K562 (cell line): ENCODE measurements around the gene MPZL1. TPM values are rescaled to one million over a fixed set of nuclear protein-coding genes. Genes with fewer than 3 reads are reported as not detected.

Experiments
- ARID3B ChIP-seq: fragments of 250-450 bp; sonication (Bioruptor Pico); IDR thresholded peaks from 2 replicates; pipeline ENCODE4 v1.4.0; 2020; ENCODE audit warnings: borderline replicate concordance
- BACH1 ChIP-seq: fragments of 200-800 bp; sonication (Bioruptor generic); IDR thresholded peaks from 2 replicates; pipeline ENCODE4 v1.6.1; 2016; ENCODE audit warnings: missing genetic modification characterization, missing compliant biosample characterization
- CEBPG ChIP-seq, 3 experiments: fragments of 200-800 bp in 1 of 3; sonication (Bioruptor generic) in 1 of 3; sonication (generic) in 1 of 3; formaldehyde crosslinking in 1 of 3; IDR thresholded peaks in 2 of 3; conservative IDR thresholded peaks in 1 of 3; 2 replicates each; pipeline versions ENCODE4 v1.6.1 to v1.8.0; 2016 to 2022; ENCODE audit warnings: missing compliant biosample characterization in 2 of 3, missing genetic modification characterization in 2 of 3, mild to moderate bottlenecking in 1 of 3, missing genetic modification reagents in 1 of 3
- CXXC5 ChIP-seq: fragments of 250-450 bp; sonication (Bioruptor Pico); IDR thresholded peaks from 2 replicates; pipeline ENCODE4 v1.8.0; 2022; ENCODE audit warnings: inconsistent platforms, mild to moderate bottlenecking, moderate library complexity
- DMBX1 ChIP-seq: fragments of 250-450 bp; sonication (Bioruptor Pico); IDR thresholded peaks from 2 replicates; pipeline ENCODE4 v1.8.0; 2022; ENCODE audit warnings: inconsistent platforms, mild to moderate bottlenecking, moderate library complexity, borderline replicate concordance
- E2F5 ChIP-seq: sonication (generic); formaldehyde crosslinking; IDR thresholded peaks from 2 replicates; pipeline ENCODE4 v1.8.0; 2022; ENCODE audit warnings: mild to moderate bottlenecking, missing genetic modification reagents
- GTF2E2 ChIP-seq: fragments of 200-800 bp; sonication (Bioruptor generic); IDR thresholded peaks from 2 replicates; pipeline ENCODE4 v1.6.1; 2016; ENCODE audit warnings: missing genetic modification characterization, missing compliant biosample characterization
- HDAC8 ChIP-seq: fragments of 450-650 bp; IDR thresholded peaks from 2 replicates; pipeline ENCODE4 v1.6.1; 2016; ENCODE audit warnings: mild to moderate bottlenecking, missing genetic modification characterization, moderate library complexity, missing compliant biosample characterization
- ILF3 ChIP-seq: fragments of 450-650 bp; IDR thresholded peaks from 2 replicates; pipeline ENCODE4 v1.6.1; 2018; ENCODE audit warnings: antibody characterized with exemption, mild to moderate bottlenecking, moderate library complexity, borderline replicate concordance
- NFYB ChIP-seq: IDR thresholded peaks from 2 replicates; pipeline ENCODE4 v1.6.1; 2011; ENCODE audit warnings: mild to moderate bottlenecking, moderate library complexity; ENCODE audit not compliant: insufficient read length; ENCODE audit errors: extremely low read depth
- SMAD4 ChIP-seq: fragments of 250-450 bp; sonication (Bioruptor Pico); conservative IDR thresholded peaks from 2 replicates; pipeline ENCODE4 v1.8.0; 2021; ENCODE audit warnings: inconsistent platforms, mild to moderate bottlenecking, moderate library complexity
- SMARCE1 ChIP-seq: fragments of 450-650 bp; IDR thresholded peaks from 2 replicates; pipeline ENCODE4 v1.7.1; 2016; ENCODE audit warnings: mild to moderate bottlenecking
- TCF3 ChIP-seq: sonication (generic); formaldehyde crosslinking; IDR thresholded peaks from 2 replicates; pipeline ENCODE4 v1.4.0; 2020; ENCODE audit warnings: mild to moderate bottlenecking, missing genetic modification reagents
- ZBTB1 ChIP-seq: sonication (generic); formaldehyde crosslinking; IDR thresholded peaks from 2 replicates; pipeline ENCODE4 v1.8.1; 2023; ENCODE audit warnings: missing genetic modification reagents, low read depth, mild to moderate bottlenecking, borderline replicate concordance
- ZNF175 ChIP-seq: fragments of 200-800 bp; sonication (Bioruptor generic); IDR thresholded peaks from 2 replicates; pipeline ENCODE4 v1.6.1; 2016; ENCODE audit warnings: low read depth, mild to moderate bottlenecking, missing genetic modification characterization, missing compliant biosample characterization
- polyA plus RNA-seq, 8 experiments: library from polyadenylated mRNA; depleted of rRNA in 4 of 8; stranded (reverse) in 5 of 8; unstranded in 3 of 8; fragments of >200 nt; fragmentation: Nextera tagmentation in 2 of 8; fragmentation: Illumina TruSeq in 1 of 8; extraction: Ambion mirVana in 2 of 8; extraction: Trizol in 1 of 8; gene quantifications; 2 replicates each; pipeline versions ENCODE4 v1.2.1 to v1.2.3, GENCODE V29; 2011 to 2014; ENCODE audit warnings: inconsistent platforms in 1 of 8, missing spikeins in 1 of 8
- total RNA-seq, 7 experiments: library from RNA; depleted of rRNA in 6 of 7; stranded (reverse); fragments of >200 nt in 6 of 7; fragmentation: Illumina TruSeq in 2 of 7; extraction: Trizol in 2 of 7; gene quantifications; 2 replicates each; pipeline versions ENCODE4 v1.2.1 to v1.2.3, GENCODE V29; 2011 to 2021; ENCODE audit warnings: low replicate concordance in 1 of 7
- TF ChIP-seq, protein P1 (sequence below): fragments of 200-800 bp; sonication (Bioruptor generic); IDR thresholded peaks from 2 replicates; pipeline ENCODE4 v1.6.1; 2017; ENCODE audit warnings: missing genetic modification characterization, missing compliant biosample characterization
- TF ChIP-seq, protein P2 (sequence below): fragments of 450-650 bp; conservative IDR thresholded peaks from 2 replicates; pipeline ENCODE4 v1.6.1; 2016; ENCODE audit warnings: missing genetic modification characterization, low read depth, mild to moderate bottlenecking, control low read depth, missing compliant biosample characterization
- TF ChIP-seq, protein P3 (sequence below): IDR thresholded peaks from 2 replicates; pipeline ENCODE4 v1.6.1; 2012; ENCODE audit warnings: low read depth, low read length, improper control_type of control experiment, borderline replicate concordance

MPZL1 gene
- total and polyA plus RNA-seq, 9 of the 15 experiments (the other 6 are each of a cell fraction or from before 2014, with no cell fraction given) = 14.5 to 153 (median 66.5) TPM

- TF ChIP-seq ILF3 (no peak), SMAD4 (CRISPR knock-in tag) (peak; percentile 80), ARID3B (CRISPR knock-in tag) (no peak), HDAC8 (tag) (peak; percentile 62; the same call in 1 of the 2 replicates), GTF2E2 (tag) (0 out of 2 replicates have a peak, but pooled peaks have one; percentile 12), ZBTB1 (CRISPR knock-in tag) (peak; percentile 45; the same call in 1 of the 2 replicates), CXXC5 (CRISPR knock-in tag) (peak; percentile 50), DMBX1 (CRISPR knock-in tag) (peak; percentile 42; the same call in 1 of the 2 replicates), ZNF175 (CRISPR knock-in tag) (peak; percentile 71; the same call in 1 of the 2 replicates), TCF3 (CRISPR knock-in tag) (peak; percentile 40; the same call in 1 of the 2 replicates), SMARCE1 (0 out of 2 replicates have a peak, but pooled peaks have one; percentile 18), BACH1 (tag) (no peak), E2F5 (CRISPR knock-in tag) (no peak), CEBPG (CRISPR knock-in tag; IDR thresholded peaks at IDR 0.05) (no peak), CEBPG (tag; conservative IDR thresholded peaks at IDR 0.05 in 1 of 2, IDR thresholded peaks at IDR 0.05 in 1 of 2) (0 out of 4 replicates have a peak, but pooled peaks of 1 of the 2 experiments have one; percentile 19), NFYB (no peak)
- TF ChIP-seq, protein P1, sequence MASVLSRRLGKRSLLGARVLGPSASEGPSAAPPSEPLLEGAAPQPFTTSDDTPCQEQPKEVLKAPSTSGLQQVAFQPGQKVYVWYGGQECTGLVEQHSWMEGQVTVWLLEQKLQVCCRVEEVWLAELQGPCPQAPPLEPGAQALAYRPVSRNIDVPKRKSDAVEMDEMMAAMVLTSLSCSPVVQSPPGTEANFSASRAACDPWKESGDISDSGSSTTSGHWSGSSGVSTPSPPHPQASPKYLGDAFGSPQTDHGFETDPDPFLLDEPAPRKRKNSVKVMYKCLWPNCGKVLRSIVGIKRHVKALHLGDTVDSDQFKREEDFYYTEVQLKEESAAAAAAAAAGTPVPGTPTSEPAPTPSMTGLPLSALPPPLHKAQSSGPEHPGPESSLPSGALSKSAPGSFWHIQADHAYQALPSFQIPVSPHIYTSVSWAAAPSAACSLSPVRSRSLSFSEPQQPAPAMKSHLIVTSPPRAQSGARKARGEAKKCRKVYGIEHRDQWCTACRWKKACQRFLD = peak; percentile 77
- TF ChIP-seq, protein P2, sequence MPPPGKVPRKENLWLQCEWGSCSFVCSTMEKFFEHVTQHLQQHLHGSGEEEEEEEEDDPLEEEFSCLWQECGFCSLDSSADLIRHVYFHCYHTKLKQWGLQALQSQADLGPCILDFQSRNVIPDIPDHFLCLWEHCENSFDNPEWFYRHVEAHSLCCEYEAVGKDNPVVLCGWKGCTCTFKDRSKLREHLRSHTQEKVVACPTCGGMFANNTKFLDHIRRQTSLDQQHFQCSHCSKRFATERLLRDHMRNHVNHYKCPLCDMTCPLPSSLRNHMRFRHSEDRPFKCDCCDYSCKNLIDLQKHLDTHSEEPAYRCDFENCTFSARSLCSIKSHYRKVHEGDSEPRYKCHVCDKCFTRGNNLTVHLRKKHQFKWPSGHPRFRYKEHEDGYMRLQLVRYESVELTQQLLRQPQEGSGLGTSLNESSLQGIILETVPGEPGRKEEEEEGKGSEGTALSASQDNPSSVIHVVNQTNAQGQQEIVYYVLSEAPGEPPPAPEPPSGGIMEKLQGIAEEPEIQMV (tag) = 0 out of 2 replicates have a peak, but pooled peaks have one; percentile 39
- TF ChIP-seq, protein P3, sequence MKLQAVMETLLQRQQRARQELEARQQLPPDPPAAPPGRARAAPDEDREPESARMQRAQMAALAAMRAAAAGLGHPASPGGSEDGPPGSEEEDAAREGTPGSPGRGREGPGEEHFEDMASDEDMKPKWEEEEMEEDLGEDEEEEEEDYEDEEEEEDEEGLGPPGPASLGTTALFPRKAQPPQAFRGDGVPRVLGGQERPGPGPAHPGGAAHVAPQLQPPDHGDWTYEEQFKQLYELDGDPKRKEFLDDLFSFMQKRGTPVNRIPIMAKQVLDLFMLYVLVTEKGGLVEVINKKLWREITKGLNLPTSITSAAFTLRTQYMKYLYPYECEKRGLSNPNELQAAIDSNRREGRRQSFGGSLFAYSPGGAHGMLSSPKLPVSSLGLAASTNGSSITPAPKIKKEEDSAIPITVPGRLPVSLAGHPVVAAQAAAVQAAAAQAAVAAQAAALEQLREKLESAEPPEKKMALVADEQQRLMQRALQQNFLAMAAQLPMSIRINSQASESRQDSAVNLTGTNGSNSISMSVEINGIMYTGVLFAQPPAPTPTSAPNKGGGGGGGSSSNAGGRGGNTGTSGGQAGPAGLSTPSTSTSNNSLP = 0 out of 2 replicates have a peak, but pooled peaks have one; percentile 10
Observed at GRCh38 chr1:167824163-167824794, 102.5 kb downstream of the MPZL1 start (continued).
